CD8-positive, alpha-beta memory T cell (primary cell): ENCODE measurements around the gene NCK2. TPM values are rescaled to one million over a fixed set of nuclear protein-coding genes. Genes with fewer than 3 reads are reported as not detected.

Experiments
- CTCF ChIA-PET: fragments of 350-600 bp; sonication (Branson Sonifier 250); formaldehyde crosslinking; loops from one replicate; lab custom pipeline; 2021; ENCODE audit warnings: antibody characterized with exemption; lab: Charles Lee
- POLR2A ChIA-PET: fragments of 350-600 bp; sonication (Branson Sonifier 250); formaldehyde crosslinking; loops from one replicate; lab custom pipeline; 2021; ENCODE audit warnings: antibody characterized with exemption; lab: Charles Lee
- DNase-seq, 5 donors: peaks; one replicate each; pipeline versions ENCODE4 v3.0.0 to v3.0.0-alpha.2; 2020 to 2022; ENCODE audit warnings: mixed read lengths in 1 of 5
- H3K27ac ChIP-seq: one replicate; pipeline ENCODE4 v1.7.0; 2013; ENCODE audit warnings: low read depth, mild to moderate bottlenecking, low read length, moderate library complexity
- H3K27me3 ChIP-seq: 2 replicates; pipeline ENCODE4 v1.7.0; 2013; ENCODE audit warnings: low read length, mild to moderate bottlenecking; ENCODE audit not compliant: insufficient read depth, poor library complexity, severe bottlenecking
- H3K36me3 ChIP-seq: 2 replicates; pipeline ENCODE4 v1.7.0; 2013; ENCODE audit warnings: mild to moderate bottlenecking, low read length, moderate library complexity; ENCODE audit not compliant: insufficient read depth
- H3K4me1 ChIP-seq: 2 replicates; pipeline ENCODE4 v1.7.0; 2013; ENCODE audit warnings: mild to moderate bottlenecking, low read length, moderate library complexity; ENCODE audit not compliant: insufficient read depth
- H3K4me3 ChIP-seq: 2 replicates; pipeline ENCODE4 v1.7.0; 2013; ENCODE audit warnings: mild to moderate bottlenecking, low read length
- H3K9me3 ChIP-seq: 2 replicates; pipeline ENCODE4 v1.7.0; 2013; ENCODE audit warnings: mild to moderate bottlenecking, low read length
- H3K27ac Mint-ChIP-seq, 8 donors: one replicate each; pipeline ENCODE4 v1.8.0; 2020 to 2021; ENCODE audit warnings: mixed read lengths in 8 of 8, mild to moderate bottlenecking in 6 of 8, inconsistent platforms in 3 of 8, moderate library complexity in 3 of 8
- H3K27me3 Mint-ChIP-seq, 2 donors: one replicate each; pipeline ENCODE4 v1.8.0; 2020 to 2021; ENCODE audit warnings: mixed read lengths in 2 of 2, mild to moderate bottlenecking in 1 of 2, moderate library complexity in 1 of 2
- H3K36me3 Mint-ChIP-seq, 3 donors: one replicate each; pipeline ENCODE4 v1.8.0; 2020 to 2021; ENCODE audit warnings: mixed read lengths in 3 of 3, inconsistent platforms in 1 of 3, mild to moderate bottlenecking in 1 of 3
- H3K4me1 Mint-ChIP-seq, 3 donors: one replicate each; pipeline ENCODE4 v1.8.0; 2020 to 2021; ENCODE audit warnings: mixed read lengths in 3 of 3, inconsistent platforms in 1 of 3, mild to moderate bottlenecking in 1 of 3
- H3K4me3 Mint-ChIP-seq, 7 donors: one replicate each; pipeline ENCODE4 v1.8.0; 2020 to 2021; ENCODE audit warnings: mixed read lengths in 7 of 7, mild to moderate bottlenecking in 6 of 7, moderate library complexity in 4 of 7, inconsistent platforms in 2 of 7
- H3K9me3 Mint-ChIP-seq, 5 donors: one replicate each; pipeline ENCODE4 v1.8.0; 2020 to 2022; ENCODE audit warnings: mixed read lengths in 5 of 5, mild to moderate bottlenecking in 3 of 5, moderate library complexity in 2 of 5, inconsistent platforms in 1 of 5
- polyA plus RNA-seq: library from polyadenylated mRNA; unstranded; fragments of 300-500 nt; fragmentation: Illumina TruSeq; gene quantifications from one replicate; pipeline ENCODE4 v1.2.3, GENCODE V29; 2021
- total RNA-seq, 2 experiments: library from RNA; stranded (reverse); gene quantifications; one replicate each; pipeline ENCODE4 v1.2.3, GENCODE V29; 2021

Gene NCK2
- total and polyA plus RNA-seq, 3 experiments from 2014 or later, result 72.4 to 77.9 (median 76.1) TPM

DNA sequence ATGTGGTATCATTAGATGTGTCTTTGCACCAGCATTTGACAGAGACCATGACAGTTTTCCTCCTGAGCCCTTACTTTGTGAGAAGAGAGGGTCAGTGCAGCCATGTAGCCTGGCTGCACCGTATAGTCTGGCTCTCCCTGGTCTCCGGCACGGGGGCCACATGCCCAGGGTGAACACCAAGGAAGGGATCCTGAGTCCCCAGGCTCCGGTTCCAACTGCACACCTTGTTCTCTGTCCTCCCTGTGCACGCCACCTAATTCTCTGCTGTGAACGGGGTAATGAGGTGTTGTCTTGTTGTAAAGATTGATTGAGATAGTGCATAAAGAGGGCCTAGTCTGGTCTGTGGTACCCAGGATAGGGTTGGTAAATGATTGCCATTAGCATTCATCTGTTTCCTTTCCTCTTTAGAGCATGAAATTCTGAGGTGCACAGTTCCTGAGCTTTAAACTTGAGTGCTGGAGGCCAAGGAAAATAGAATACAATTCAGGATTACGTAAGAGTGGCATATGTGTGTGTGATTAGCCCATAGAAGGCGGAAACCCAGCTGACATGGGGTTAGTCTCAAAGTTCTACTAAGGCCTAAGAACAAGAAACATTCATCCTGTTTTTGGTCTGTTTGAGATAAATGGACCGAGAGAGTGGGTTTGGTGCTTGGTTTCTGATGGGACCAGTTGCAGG lies 55.5 kb downstream of the NCK2 start:
- H3K4me3 ChIP-seq, result peak overlapping the region; percentile 9
- ChIA-PET POLR2A (interaction anchor here (1.1 kb wide), 1 partner anchor 56 kb away, joined by 3 read pairs; no protein-coding TSS in a partner anchor), CTCF (interaction anchor here (1.1 to 6.0 kb wide), 7 partner anchors 12 to 224 kb away, joined by 3 to 25 read pairs (median 5); no protein-coding TSS in a partner anchor)
- H3K9me3 ChIP-seq, result no peaks in the 10 kb centered on the region
- Mint-ChIP-seq H3K36me3 (peaks cover 5 to 18% (median 15%) of the 10 kb centered on the region in 3 donors), H3K27ac (peak overlapping the region; percentile 91 to 99 (median 96)), H3K4me3 (peak overlapping the region; percentile 41 to 80 (median 71)), H3K9me3 (no peaks in the 10 kb centered on the region), H3K27me3 (peaks cover 0 to 1% of the 10 kb centered on the region in 2 donors), H3K4me1 (peaks cover 99 to 100% (median 100%) of the 10 kb centered on the region in 3 donors)
- peaks cover 100% of the 10 kb centered on the region for H3K4me1 ChIP-seq
- DNase-seq, result peak in 1 of 5 donors; percentile 65
- no peaks in the 10 kb centered on the region for H3K27me3 ChIP-seq
- H3K36me3 ChIP-seq, result no peaks in the 10 kb centered on the region
- H3K27ac ChIP-seq, result peak overlapping the region; percentile 34

DNA sequence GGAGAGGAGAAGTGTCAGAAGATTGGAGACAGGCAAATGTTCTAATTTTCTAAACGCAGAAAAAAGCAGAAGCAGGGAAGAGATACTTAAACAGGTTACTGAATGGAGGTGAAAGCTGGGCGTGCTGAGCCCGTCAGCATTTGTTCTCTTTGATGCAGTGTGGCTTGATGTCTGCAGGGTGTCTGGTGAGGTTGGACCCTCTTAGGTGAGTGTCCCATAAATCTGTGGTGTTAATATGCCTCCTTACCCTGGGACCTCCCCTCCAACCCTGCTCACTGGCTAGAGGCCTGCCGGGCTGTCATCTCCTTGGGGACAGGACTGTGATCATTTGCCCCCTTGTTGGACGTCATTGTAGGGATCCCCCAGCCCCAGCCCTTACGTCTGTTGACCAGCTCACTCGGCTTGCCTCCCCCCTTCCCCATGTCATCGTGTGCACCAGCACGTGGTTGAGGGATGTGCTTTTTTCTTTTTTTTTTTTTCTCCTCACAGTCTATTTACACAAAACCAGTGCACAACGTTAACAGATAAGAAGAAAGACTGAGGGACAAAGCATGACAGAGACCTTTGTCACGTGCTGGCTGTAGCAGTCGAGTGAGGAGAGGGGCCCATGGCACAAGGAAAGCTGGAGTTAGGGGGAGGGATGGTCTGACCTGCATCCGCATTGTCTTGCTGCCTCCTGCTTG lies 56.4 kb downstream of the NCK2 start:
- Histone ChIP-seq H3K27ac (peak overlapping the region; percentile 34), H3K27me3 (no peaks in the 10 kb centered on the region), H3K36me3 (no peaks in the 10 kb centered on the region), H3K4me1 (peaks cover 91% of the 10 kb centered on the region), H3K4me3 (peak overlapping the region; percentile 3), H3K9me3 (no peaks in the 10 kb centered on the region)
- Mint-ChIP-seq H3K9me3 (no peaks in the 10 kb centered on the region), H3K4me3 (peak overlapping the region; percentile 41 to 80 (median 71)), H3K27me3 (peaks cover 0 to 1% of the 10 kb centered on the region in 2 donors), H3K4me1 (peaks cover 97 to 100% (median 100%) of the 10 kb centered on the region in 3 donors), H3K27ac (peak overlapping the region; percentile 91 to 99 (median 96)), H3K36me3 (peaks cover 5 to 18% (median 18%) of the 10 kb centered on the region in 3 donors)
- POLR2A ChIA-PET, result no interaction called here
- DNase-seq, result peak in 1 of 5 donors; percentile 66
- CTCF ChIA-PET, result interaction anchor here (0.8 to 6.0 kb wide), 5 partner anchors 13 to 115 kb away, joined by 3 to 25 read pairs (median 3); no protein-coding TSS in a partner anchor

DNA sequence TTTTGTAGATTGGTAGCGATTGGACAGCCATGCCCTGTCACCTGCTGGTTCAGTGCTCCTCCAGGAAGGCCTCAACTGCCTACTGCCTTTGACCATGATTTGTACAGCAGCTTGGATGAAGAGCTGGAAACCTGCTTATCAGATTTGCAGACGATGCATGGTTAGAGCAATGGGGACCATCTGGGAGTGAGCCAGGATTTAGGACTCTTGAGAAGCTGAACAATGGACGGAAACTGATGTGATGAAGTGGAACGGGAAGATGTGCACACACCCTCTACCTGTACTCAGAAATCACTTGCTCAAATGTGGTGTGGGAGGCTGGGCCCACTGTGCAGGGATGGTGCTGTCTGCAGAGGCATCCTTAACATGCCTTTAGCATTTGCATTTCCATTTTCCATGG lies 57.2 kb downstream of the NCK2 start:
- peaks cover 5 to 21% (median 18%) of the 10 kb centered on the region in 3 donors for H3K36me3 Mint-ChIP-seq

DNA sequence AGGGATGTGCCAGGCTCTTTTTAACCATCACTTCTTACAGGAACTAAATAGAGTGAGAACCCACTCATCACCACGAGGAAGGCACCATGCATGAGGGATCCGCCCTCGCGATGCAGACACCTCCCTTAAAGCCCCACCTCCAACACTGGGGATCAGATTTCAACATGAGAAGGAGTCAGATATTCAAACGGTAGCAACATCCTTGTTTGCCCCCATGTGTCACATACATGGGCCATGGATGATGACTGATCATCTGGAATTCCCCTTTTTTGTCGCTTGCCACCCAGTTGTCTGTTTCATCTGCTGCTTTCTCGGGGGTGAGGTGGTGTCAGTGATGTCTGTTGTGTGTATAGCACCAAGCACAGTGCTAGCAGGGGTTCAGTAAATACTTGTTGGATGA lies 57.9 kb downstream of the NCK2 start:
- peaks cover 5 to 22% (median 18%) of the 10 kb centered on the region in 3 donors for H3K36me3 Mint-ChIP-seq
- no peaks in the 10 kb centered on the region for H3K27me3 ChIP-seq
- DNase-seq, result peak; percentile 49 to 80 (median 72)
- H3K36me3 ChIP-seq, result no peaks in the 10 kb centered on the region
- POLR2A ChIA-PET, result no interaction called here
- peaks cover 86% of the 10 kb centered on the region for H3K4me1 ChIP-seq
- no peaks in the 10 kb centered on the region for H3K9me3 ChIP-seq
- H3K27ac Mint-ChIP-seq, result peak overlapping the region; percentile 91 to 99 (median 94)
- H3K4me3 Mint-ChIP-seq, result peak overlapping the region; percentile 16 to 86 (median 73)
- H3K27me3 Mint-ChIP-seq, result peaks cover 0 to 1% of the 10 kb centered on the region in 2 donors
- CTCF ChIA-PET, result interaction anchor here (1.0 to 1.6 kb wide), 3 partner anchors 34 to 294 kb away, joined by 3 read pairs; no protein-coding TSS in a partner anchor
- peak overlapping the region; percentile 18 for H3K4me3 ChIP-seq
- peak overlapping the region; percentile 58 for H3K27ac ChIP-seq
- H3K4me1 Mint-ChIP-seq, result peaks cover 93 to 98% (median 97%) of the 10 kb centered on the region in 3 donors
- H3K9me3 Mint-ChIP-seq, result no peaks in the 10 kb centered on the region

More for the DNA sequence above, 57.2 kb downstream of the NCK2 start:
- peak overlapping the region; percentile 58 for H3K27ac ChIP-seq
- Mint-ChIP-seq H3K27ac (peak overlapping the region; percentile 91 to 99 (median 96)), H3K9me3 (no peaks in the 10 kb centered on the region), H3K4me3 (peak overlapping the region; percentile 9 to 86 (median 73)), H3K27me3 (peaks cover 0 to 1% of the 10 kb centered on the region in 2 donors), H3K4me1 (peaks cover 95 to 100% (median 99%) of the 10 kb centered on the region in 3 donors)
- H3K36me3 ChIP-seq, result no peaks in the 10 kb centered on the region
- no peak for DNase-seq
- ChIA-PET CTCF (interaction anchor here (1.0 to 1.5 kb wide), 2 partner anchors 34 to 114 kb away, joined by 3 read pairs; no protein-coding TSS in a partner anchor), POLR2A (no interaction called here)
- H3K9me3 ChIP-seq, result no peaks in the 10 kb centered on the region
- peaks cover 87% of the 10 kb centered on the region for H3K4me1 ChIP-seq
- peak overlapping the region; percentile 18 for H3K4me3 ChIP-seq
- H3K27me3 ChIP-seq, result no peaks in the 10 kb centered on the region

DNA sequence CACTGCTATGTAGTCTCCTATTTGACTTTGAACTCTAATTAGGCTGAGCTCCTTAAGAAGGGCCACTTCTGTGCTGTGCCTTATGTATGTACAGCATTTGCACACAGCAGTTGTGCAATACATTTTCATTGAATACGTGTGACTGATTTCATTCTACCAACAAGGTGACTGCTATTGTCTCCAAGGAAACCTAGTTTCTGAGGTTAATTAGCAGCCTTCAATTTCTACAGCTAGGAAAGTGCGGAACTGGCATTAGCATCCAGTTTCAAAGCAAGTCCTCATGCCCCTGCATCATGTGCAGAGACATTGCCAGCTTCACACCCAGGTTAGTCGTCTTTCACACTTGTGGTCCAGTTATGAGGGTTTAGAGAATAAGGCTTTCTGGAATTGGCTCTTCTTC lies 58.6 kb downstream of the NCK2 start:
- H3K27me3 Mint-ChIP-seq, result peaks cover 0 to 1% of the 10 kb centered on the region in 2 donors
- POLR2A ChIA-PET, result interaction anchor here (0.8 kb wide), 1 partner anchor 28 kb away, joined by 3 read pairs; no protein-coding TSS in a partner anchor
- peak in 2 of 5 donors; percentile 34 to 60 for DNase-seq
- H3K4me1 ChIP-seq, result peaks cover 84% of the 10 kb centered on the region
- H3K9me3 ChIP-seq, result no peaks in the 10 kb centered on the region
- H3K9me3 Mint-ChIP-seq, result no peaks in the 10 kb centered on the region
- peak overlapping the region; percentile 58 for H3K27ac ChIP-seq
- CTCF ChIA-PET, result interaction anchor here (0.7 to 1.6 kb wide), 3 partner anchors 33 to 293 kb away, joined by 3 read pairs; no protein-coding TSS in a partner anchor
- peak overlapping the region in 6 of 7 donors; percentile 55 to 80 (median 70) for H3K4me3 Mint-ChIP-seq
- no peaks in the 10 kb centered on the region for H3K36me3 ChIP-seq
- H3K36me3 Mint-ChIP-seq, result peaks cover 5 to 22% (median 18%) of the 10 kb centered on the region in 3 donors
- H3K27me3 ChIP-seq, result no peaks in the 10 kb centered on the region
- peaks cover 91 to 98% (median 96%) of the 10 kb centered on the region in 3 donors for H3K4me1 Mint-ChIP-seq
- peak overlapping the region; percentile 91 to 99 (median 94) for H3K27ac Mint-ChIP-seq
- no peak overlapping the region for H3K4me3 ChIP-seq

DNA sequence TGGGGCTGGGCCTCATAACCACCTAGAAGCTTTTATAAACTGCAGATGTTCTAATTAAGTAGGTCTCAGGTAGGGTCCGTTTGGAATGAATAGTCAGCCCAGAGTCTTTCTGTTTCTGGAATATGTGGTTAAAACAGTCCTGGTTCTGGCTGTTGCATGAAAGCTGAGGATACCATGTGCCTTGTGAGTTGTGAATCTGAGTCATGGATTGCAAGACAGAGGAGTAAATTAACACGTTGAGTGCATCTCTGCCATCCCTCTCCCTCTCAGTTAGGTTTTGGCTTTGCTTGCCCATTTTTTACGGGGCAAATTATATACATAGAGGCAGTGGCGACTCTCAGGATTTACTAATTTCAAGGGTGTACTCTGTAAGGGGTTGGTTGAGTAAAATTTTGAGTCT lies 59.1 kb downstream of the NCK2 start:
- no peaks in the 10 kb centered on the region for H3K36me3 ChIP-seq
- Mint-ChIP-seq H3K27me3 (peaks cover 0 to 1% of the 10 kb centered on the region in 2 donors), H3K36me3 (peaks cover 5 to 24% (median 18%) of the 10 kb centered on the region in 3 donors), H3K4me3 (peak overlapping the region; percentile 36 to 80 (median 68)), H3K4me1 (peaks cover 91 to 98% (median 96%) of the 10 kb centered on the region in 3 donors), H3K9me3 (no peaks in the 10 kb centered on the region), H3K27ac (peak overlapping the region; percentile 91 to 99 (median 94))
- H3K9me3 ChIP-seq, result no peaks in the 10 kb centered on the region
- CTCF ChIA-PET, result interaction anchor here (0.7 to 1.6 kb wide), 2 partner anchors 48 to 293 kb away, joined by 3 read pairs; no protein-coding TSS in a partner anchor
- POLR2A ChIA-PET, result interaction anchor here (0.8 kb wide), 2 partner anchors 28 to 53 kb away, joined by 3 to 5 read pairs; no protein-coding TSS in a partner anchor
- peak overlapping the region; percentile 58 for H3K27ac ChIP-seq
- no peak for DNase-seq
- no peaks in the 10 kb centered on the region for H3K27me3 ChIP-seq
- peaks cover 84% of the 10 kb centered on the region for H3K4me1 ChIP-seq
- no peak overlapping the region for H3K4me3 ChIP-seq

DNA sequence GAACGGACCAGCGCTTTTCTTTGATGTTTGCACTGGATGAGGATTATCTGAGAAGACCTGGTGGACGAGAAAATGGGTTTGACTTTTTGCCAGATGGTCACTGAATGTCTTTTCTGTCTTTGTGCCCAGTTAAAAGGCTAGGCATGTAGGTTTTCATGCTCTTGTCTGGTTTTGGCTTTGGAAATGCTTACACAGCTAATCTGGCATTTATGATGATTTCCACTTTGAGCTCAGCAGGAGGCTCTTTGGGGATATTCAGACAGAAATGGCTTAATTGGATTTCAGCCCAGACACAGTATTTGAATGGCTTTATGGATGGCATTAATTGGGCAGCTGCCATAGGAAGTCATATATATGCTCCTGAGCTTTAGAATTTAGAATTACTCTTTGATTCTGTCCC lies 59.6 kb downstream of the NCK2 start:
- Histone ChIP-seq H3K9me3 (no peaks in the 10 kb centered on the region), H3K36me3 (no peaks in the 10 kb centered on the region), H3K27ac (no peak overlapping the region), H3K4me1 (peaks cover 84% of the 10 kb centered on the region), H3K27me3 (no peaks in the 10 kb centered on the region), H3K4me3 (no peak overlapping the region)
- POLR2A ChIA-PET, result interaction anchor here (0.8 kb wide), 1 partner anchor 53 kb away, joined by 5 read pairs; no protein-coding TSS in a partner anchor
- CTCF ChIA-PET, result interaction anchor here (1.6 kb wide), 1 partner anchor 292 kb away, joined by 3 read pairs; no protein-coding TSS in a partner anchor
- peaks cover 91 to 98% (median 96%) of the 10 kb centered on the region in 3 donors for H3K4me1 Mint-ChIP-seq
- H3K4me3 Mint-ChIP-seq, result peak overlapping the region; percentile 36 to 80 (median 68)
- peaks cover 0 to 1% of the 10 kb centered on the region in 2 donors for H3K27me3 Mint-ChIP-seq
- H3K9me3 Mint-ChIP-seq, result no peaks in the 10 kb centered on the region
- peak overlapping the region; percentile 91 to 99 (median 94) for H3K27ac Mint-ChIP-seq
- H3K36me3 Mint-ChIP-seq, result peaks cover 5 to 24% (median 18%) of the 10 kb centered on the region in 3 donors
- DNase-seq, result no peak
